ENCODE measurements around the gene CDC42SE2. TPM values are rescaled to one million over a fixed set of nuclear protein-coding genes. Genes with fewer than 3 reads are reported as not detected.
A peak's percentile ranks its signal among the peaks of the same experiment; 100 is the strongest.
"Not testable (repeated sequence)": the region's sequence is repeated elsewhere in the genome, so short reads cannot be mapped to it uniquely, and the experiment has no call there.

CDC42SE2 gene
- total and polyA plus RNA-seq, 5 donors from 2014 or later: 241 to 429 (median 379) TPM

GRCh38 chr5:131393498-131393968, 129.7 kb downstream of the CDC42SE2 start:
- no peak for DNase-seq
- Histone ChIP-seq H3K4me1 (ENCODE audit: control insufficient read depth, insufficient read depth, low read length, poor library complexity, severe bottlenecking) (peaks cover 84% of the 10 kb centered on the region), H3K27me3 (ENCODE audit: control insufficient read depth, insufficient read depth, low read length) (no peaks in the 10 kb centered on the region), H3K36me3 (ENCODE audit: control insufficient read depth, insufficient read depth, low read length) (peaks cover 49% of the 10 kb centered on the region), H3K4me3 (ENCODE audit: low read depth, low read length) (peak overlapping the region; percentile 69), H3K27ac (ENCODE audit: insufficient read depth, low read length, poor library complexity, severe bottlenecking) (peak overlapping the region; percentile 98), H3K9me3 (ENCODE audit: control insufficient read depth in 2 of 2, low read length in 2 of 2) (no peaks in the 10 kb centered on the region)
- no peak for ATAC-seq (ENCODE audit: low read depth in 2 of 2)
- Mint-ChIP-seq H3K27ac (peak overlapping the region; percentile 96 to 99 (median 98)), H3K36me3 (peaks cover 72% of the 10 kb centered on the region), H3K4me1 (peaks cover 62 to 95% (median 77%) of the 10 kb centered on the region in 4 donors), H3K27me3 (no peaks in the 10 kb centered on the region), H3K9me3 (no peaks in the 10 kb centered on the region), H3K4me3 (peak overlapping the region; percentile 1 to 74 (median 54))

GRCh38 chr5:131394128-131394527, 130.3 kb downstream of the CDC42SE2 start:
- peaks cover 60 to 95% (median 74%) of the 10 kb centered on the region in 4 donors for H3K4me1 Mint-ChIP-seq

DNA sequence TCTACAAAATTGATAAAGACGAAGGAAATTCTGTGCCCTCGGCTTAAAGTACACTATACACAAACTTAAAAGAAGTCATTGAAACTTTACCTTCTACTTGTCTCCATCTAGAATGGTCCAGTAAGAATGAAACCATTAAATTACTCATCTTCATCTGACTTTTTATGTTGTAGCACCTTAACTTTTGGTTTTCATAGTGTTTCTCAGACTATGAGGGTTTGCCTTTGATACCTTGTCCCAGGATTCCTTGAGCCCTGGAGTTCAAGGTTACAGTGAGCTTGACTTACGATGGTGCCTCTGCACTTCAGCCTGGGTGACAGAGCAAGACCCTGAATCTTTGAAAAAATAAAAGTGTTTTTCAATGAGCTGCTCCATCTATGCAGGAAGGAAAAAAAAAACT, 132.2 kb downstream of the CDC42SE2 start:
- H3K4me1 Mint-ChIP-seq: peaks cover 52 to 88% (median 64%) of the 10 kb centered on the region in 4 donors
- H3K36me3 ChIP-seq (ENCODE audit: control insufficient read depth, insufficient read depth, low read length): peaks cover 41% of the 10 kb centered on the region
- H3K36me3 Mint-ChIP-seq: peaks cover 72% of the 10 kb centered on the region
- DNase-seq (peak in 1 of 3 donors; percentile 73), ATAC-seq (ENCODE audit: low read depth in 2 of 2) (peak; percentile 14 to 29)
- peak overlapping the region; percentile 45 to 81 (median 70) for H3K4me3 Mint-ChIP-seq
- peaks cover 61% of the 10 kb centered on the region for H3K4me1 ChIP-seq (ENCODE audit: control insufficient read depth, insufficient read depth, low read length, poor library complexity, severe bottlenecking)
- H3K4me3 ChIP-seq (ENCODE audit: low read depth, low read length): peak overlapping the region; percentile 69
- peaks cover 0 to 5% (median 2%) of the 10 kb centered on the region in 7 donors for H3K9me3 Mint-ChIP-seq
- H3K27me3 Mint-ChIP-seq: no peaks in the 10 kb centered on the region
- H3K27ac Mint-ChIP-seq: peak overlapping the region; percentile 91 to 98 (median 98)
- H3K27me3 ChIP-seq (ENCODE audit: control insufficient read depth, insufficient read depth, low read length): no peaks in the 10 kb centered on the region
- H3K9me3 ChIP-seq (ENCODE audit: control insufficient read depth in 2 of 2, low read length in 2 of 2): no peaks in the 10 kb centered on the region
- H3K27ac ChIP-seq (ENCODE audit: insufficient read depth, low read length, poor library complexity, severe bottlenecking): peak overlapping the region; percentile 98

More at GRCh38 chr5:131394128-131394527, 130.3 kb downstream of the CDC42SE2 start:
- Mint-ChIP-seq H3K27ac (peak overlapping the region; percentile 96 to 99 (median 98)), H3K9me3 (peaks cover 0 to 1% (median 0%) of the 10 kb centered on the region in 7 donors), H3K36me3 (peaks cover 76% of the 10 kb centered on the region), H3K4me3 (peak overlapping the region; percentile 1 to 74 (median 54)), H3K27me3 (no peaks in the 10 kb centered on the region)
- ATAC-seq (ENCODE audit: low read depth in 2 of 2) (peak; percentile 95 to 96), DNase-seq (peak; percentile 53 to 89 (median 85))
- Histone ChIP-seq H3K27me3 (ENCODE audit: control insufficient read depth, insufficient read depth, low read length) (no peaks in the 10 kb centered on the region), H3K36me3 (ENCODE audit: control insufficient read depth, insufficient read depth, low read length) (peaks cover 50% of the 10 kb centered on the region), H3K4me3 (ENCODE audit: low read depth, low read length) (peak overlapping the region; percentile 69), H3K27ac (ENCODE audit: insufficient read depth, low read length, poor library complexity, severe bottlenecking) (peak overlapping the region; percentile 98), H3K9me3 (ENCODE audit: control insufficient read depth in 2 of 2, low read length in 2 of 2) (no peaks in the 10 kb centered on the region), H3K4me1 (ENCODE audit: control insufficient read depth, insufficient read depth, low read length, poor library complexity, severe bottlenecking) (peaks cover 78% of the 10 kb centered on the region)

DNA sequence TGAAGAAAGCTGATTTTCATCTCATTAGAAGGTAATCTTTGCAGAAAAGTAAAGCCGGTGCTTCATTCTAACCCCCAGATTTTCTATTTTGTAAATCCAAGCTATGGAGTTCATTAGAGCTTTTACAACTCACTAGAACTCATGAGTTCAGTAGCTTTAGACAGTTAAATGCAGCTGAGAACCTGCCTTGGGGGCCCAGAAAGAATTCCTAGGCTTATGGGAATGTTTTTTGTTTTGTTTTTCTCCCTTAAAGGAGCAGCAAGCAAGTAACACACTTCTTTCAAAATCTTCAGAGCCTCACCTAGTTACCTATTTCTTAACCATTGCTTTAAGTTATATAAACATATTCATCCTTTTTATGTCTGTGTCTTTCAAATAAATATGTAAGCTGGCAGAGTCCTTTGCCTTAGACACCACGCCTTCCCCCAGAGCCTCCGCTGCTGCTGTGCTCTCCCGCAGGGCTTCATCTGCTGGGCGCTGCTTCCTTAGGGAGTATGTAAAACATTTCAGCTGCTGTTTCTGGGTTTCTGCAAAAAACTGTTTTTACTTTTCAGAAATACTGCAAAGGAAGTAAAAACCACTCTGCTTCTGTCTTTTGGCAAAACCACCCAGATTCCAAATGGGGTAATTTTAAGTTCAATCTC, 132.9 kb downstream of the CDC42SE2 start:
- H3K4me3 ChIP-seq (ENCODE audit: low read depth, low read length): peak overlapping the region; percentile 69
- H3K36me3 ChIP-seq (ENCODE audit: control insufficient read depth, insufficient read depth, low read length): peaks cover 34% of the 10 kb centered on the region
- no peaks in the 10 kb centered on the region for H3K9me3 ChIP-seq (ENCODE audit: control insufficient read depth in 2 of 2, low read length in 2 of 2)
- peaks cover 0 to 5% (median 2%) of the 10 kb centered on the region in 7 donors for H3K9me3 Mint-ChIP-seq
- H3K27me3 Mint-ChIP-seq: no peaks in the 10 kb centered on the region
- peak overlapping the region; percentile 91 to 98 (median 98) for H3K27ac Mint-ChIP-seq
- H3K36me3 Mint-ChIP-seq: peaks cover 66% of the 10 kb centered on the region
- H3K4me1 Mint-ChIP-seq: peaks cover 48 to 82% (median 61%) of the 10 kb centered on the region in 4 donors
- H3K4me1 ChIP-seq (ENCODE audit: control insufficient read depth, insufficient read depth, low read length, poor library complexity, severe bottlenecking): peaks cover 56% of the 10 kb centered on the region
- peak overlapping the region; percentile 98 for H3K27ac ChIP-seq (ENCODE audit: insufficient read depth, low read length, poor library complexity, severe bottlenecking)
- no peak for ATAC-seq (ENCODE audit: low read depth in 2 of 2)
- no peaks in the 10 kb centered on the region for H3K27me3 ChIP-seq (ENCODE audit: control insufficient read depth, insufficient read depth, low read length)
- DNase-seq: no peak
- peak overlapping the region; percentile 45 to 77 (median 70) for H3K4me3 Mint-ChIP-seq

DNA sequence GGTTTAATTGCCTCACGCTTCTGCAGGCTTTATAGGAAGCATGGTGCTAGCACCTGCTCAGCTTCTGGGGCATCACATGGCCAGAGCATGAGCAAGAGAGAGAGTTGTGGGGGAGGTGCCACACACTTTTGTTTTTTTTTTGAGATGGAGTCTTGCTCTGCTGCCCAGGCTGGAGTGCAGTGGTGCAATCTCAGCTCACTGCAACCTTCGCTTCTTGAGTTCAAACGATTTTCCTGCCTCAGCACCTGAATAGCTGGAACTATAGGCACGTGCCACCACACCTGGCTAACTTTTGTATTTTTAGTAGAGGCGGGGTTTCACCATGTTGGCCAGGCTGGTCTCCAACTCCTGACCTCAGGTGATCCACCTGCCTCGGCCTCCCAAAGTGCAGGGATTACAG, 135.2 kb downstream of the CDC42SE2 start:
- H3K4me3 ChIP-seq (ENCODE audit: low read depth, low read length); ATAC-seq (ENCODE audit: low read depth in 2 of 2); DNase-seq; H3K27me3 ChIP-seq (ENCODE audit: control insufficient read depth, insufficient read depth, low read length); H3K27ac ChIP-seq (ENCODE audit: insufficient read depth, low read length, poor library complexity, severe bottlenecking); H3K27me3 Mint-ChIP-seq; H3K9me3 ChIP-seq (ENCODE audit: control insufficient read depth in 2 of 2, low read length in 2 of 2): not testable (repeated sequence)
- Histone ChIP-seq H3K36me3 (ENCODE audit: control insufficient read depth, insufficient read depth, low read length) (peaks cover 25% of the 10 kb centered on the region), H3K4me1 (ENCODE audit: control insufficient read depth, insufficient read depth, low read length, poor library complexity, severe bottlenecking) (peaks cover 34% of the 10 kb centered on the region)
- H3K4me3 Mint-ChIP-seq: peak overlapping the region in 2 of 4 donors; percentile 3 to 15
- H3K27ac Mint-ChIP-seq: peak overlapping the region; percentile 52 to 98 (median 69)
- peaks cover 0 to 17% (median 6%) of the 10 kb centered on the region in 7 donors for H3K9me3 Mint-ChIP-seq
- H3K36me3 Mint-ChIP-seq: peaks cover 63% of the 10 kb centered on the region
- H3K4me1 Mint-ChIP-seq: peaks cover 39 to 66% (median 45%) of the 10 kb centered on the region in 4 donors

GRCh38 chr5:131400585-131400984, 136.7 kb downstream of the CDC42SE2 start:
- no peaks in the 10 kb centered on the region for H3K27me3 ChIP-seq (ENCODE audit: control insufficient read depth, insufficient read depth, low read length)
- Mint-ChIP-seq H3K36me3 (peaks cover 65% of the 10 kb centered on the region), H3K9me3 (peaks cover 0 to 17% (median 6%) of the 10 kb centered on the region in 7 donors), H3K4me3 (peak overlapping the region in 1 of 4 donors; percentile 2), H3K27me3 (no peaks in the 10 kb centered on the region), H3K27ac (peak overlapping the region in 1 of 3 donors; percentile 18), H3K4me1 (peaks cover 32 to 57% (median 34%) of the 10 kb centered on the region in 4 donors)
- no peak overlapping the region for H3K4me3 ChIP-seq (ENCODE audit: low read depth, low read length)
- DNase-seq: no peak
- peaks cover 0 to 6% of the 10 kb centered on the region in 2 experiments for H3K9me3 ChIP-seq (ENCODE audit: control insufficient read depth in 2 of 2, low read length in 2 of 2)
- H3K36me3 ChIP-seq (ENCODE audit: control insufficient read depth, insufficient read depth, low read length): peaks cover 25% of the 10 kb centered on the region
- peaks cover 18% of the 10 kb centered on the region for H3K4me1 ChIP-seq (ENCODE audit: control insufficient read depth, insufficient read depth, low read length, poor library complexity, severe bottlenecking)
- ATAC-seq (ENCODE audit: low read depth in 2 of 2): no peak
- H3K27ac ChIP-seq (ENCODE audit: insufficient read depth, low read length, poor library complexity, severe bottlenecking): no peak overlapping the region

- Mint-ChIP-seq H3K9me3 (peaks cover 0 to 17% (median 5%) of the 10 kb centered on the region in 7 donors), H3K4me1 (peaks cover 6 to 37% (median 27%) of the 10 kb centered on the region in 4 donors), H3K4me3 (peak overlapping the region in 1 of 4 donors; percentile 32), H3K27me3 (no peaks in the 10 kb centered on the region), H3K36me3 (peaks cover 71% of the 10 kb centered on the region), H3K27ac (peak overlapping the region; percentile 57 to 86 (median 65))
- Histone ChIP-seq H3K27ac (ENCODE audit: insufficient read depth, low read length, poor library complexity, severe bottlenecking) (no peak overlapping the region), H3K4me3 (ENCODE audit: low read depth, low read length) (no peak overlapping the region), H3K4me1 (ENCODE audit: control insufficient read depth, insufficient read depth, low read length, poor library complexity, severe bottlenecking) (no peaks in the 10 kb centered on the region), H3K27me3 (ENCODE audit: control insufficient read depth, insufficient read depth, low read length) (no peaks in the 10 kb centered on the region), H3K9me3 (ENCODE audit: control insufficient read depth in 2 of 2, low read length in 2 of 2) (peaks cover 0 to 6% of the 10 kb centered on the region in 2 experiments), H3K36me3 (ENCODE audit: control insufficient read depth, insufficient read depth, low read length) (peaks cover 30% of the 10 kb centered on the region)
- no peak for DNase-seq
- ATAC-seq (ENCODE audit: low read depth in 2 of 2): no peak
Measured at GRCh38 chr5:131405674-131406073, 141.8 kb downstream of the CDC42SE2 start.
